ENCODE measurements around the gene SORCS2.

- TF ChIP-seq FOXM1 (IDR thresholded peaks at IDR 0.05; ENCODE audit: borderline replicate concordance): no peak
- TF ChIP-seq PKNOX1 (IDR thresholded peaks at IDR 0.05): no peak
- TF ChIP-seq ELF4 (IDR thresholded peaks at IDR 0.05): no peak
- no peak for TF ChIP-seq ARNT (IDR thresholded peaks at IDR 0.05)
- no peak for TF ChIP-seq TARDBP (IDR thresholded peaks at IDR 0.05)
- TF ChIP-seq L3MBTL2 (conservative IDR thresholded peaks at IDR 0.05): no peak
- no peak for TF ChIP-seq SUZ12 (IDR thresholded peaks at IDR 0.05)
- TF ChIP-seq HDGF (IDR thresholded peaks at IDR 0.05; ENCODE audit: borderline replicate concordance): no peak
- no peak for TF ChIP-seq BHLHE40 (IDR thresholded peaks at IDR 0.05; ENCODE audit: borderline replicate concordance)
- no peak for TF ChIP-seq NFRKB (IDR thresholded peaks at IDR 0.05)
- no peak for TF ChIP-seq SP1 (IDR thresholded peaks at IDR 0.05)
Observed at GRCh38 chr4:7295911-7296660, 103.7 kb downstream of the SORCS2 start.
